ENCODE measurements around the gene ZC3H12D. TPM values are rescaled to one million over a fixed set of nuclear protein-coding genes. Genes with fewer than 3 reads are reported as not detected.

Gene ZC3H12D
- polyA plus RNA-seq, 1 of the 3 experiments (the other 2 are of a cell fraction): 0.03 TPM

DNA sequence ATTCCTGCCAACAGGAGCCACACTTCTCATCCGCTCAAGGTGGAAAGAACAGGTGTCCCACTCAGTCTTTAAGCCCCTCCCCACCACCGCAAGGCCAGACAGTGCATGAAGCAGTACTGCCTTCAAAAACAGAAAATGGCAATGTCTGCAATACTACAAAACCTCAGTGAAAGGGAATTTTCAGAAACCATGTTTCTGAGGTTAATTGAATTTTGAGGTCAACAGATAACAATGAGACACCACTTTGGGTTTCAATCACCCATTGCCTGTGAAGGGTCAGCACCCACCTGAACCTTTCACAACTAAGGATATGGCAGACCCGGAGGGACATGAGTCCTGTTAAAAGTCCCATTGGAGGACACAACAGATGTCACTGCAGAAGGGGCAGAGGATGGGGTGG is 13.0 kb downstream of the ZC3H12D start:
- TF ChIP-seq MXI1 (IDR thresholded peaks at IDR 0.05; ENCODE audit: low read depth, low read length): no peak
- no peak for TF ChIP-seq RXRA (IDR thresholded peaks at IDR 0.05; ENCODE audit: borderline replicate concordance, low read depth)
- no peak for TF ChIP-seq NFIC (IDR thresholded peaks at IDR 0.05; ENCODE audit: borderline replicate concordance)
- no peak for TF ChIP-seq EP300 (IDR thresholded peaks at IDR 0.05; ENCODE audit: borderline replicate concordance in 1 of 2, low read depth in 1 of 2, low read length in 1 of 2)
- no peak for TF ChIP-seq RAD21 (IDR thresholded peaks at IDR 0.05; ENCODE audit: low read length)
- no peak for TF ChIP-seq NRF1 (IDR thresholded peaks at IDR 0.05; ENCODE audit: low read depth, low read length)
- TF ChIP-seq, protein P1, sequence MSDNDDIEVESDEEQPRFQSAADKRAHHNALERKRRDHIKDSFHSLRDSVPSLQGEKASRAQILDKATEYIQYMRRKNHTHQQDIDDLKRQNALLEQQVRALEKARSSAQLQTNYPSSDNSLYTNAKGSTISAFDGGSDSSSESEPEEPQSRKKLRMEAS (IDR thresholded peaks at IDR 0.05; ENCODE audit: low read depth): no peak
- no peak for TF ChIP-seq CHD2 (IDR thresholded peaks at IDR 0.05; ENCODE audit: low read length, partially characterized antibody)
- TF ChIP-seq, protein P2, sequence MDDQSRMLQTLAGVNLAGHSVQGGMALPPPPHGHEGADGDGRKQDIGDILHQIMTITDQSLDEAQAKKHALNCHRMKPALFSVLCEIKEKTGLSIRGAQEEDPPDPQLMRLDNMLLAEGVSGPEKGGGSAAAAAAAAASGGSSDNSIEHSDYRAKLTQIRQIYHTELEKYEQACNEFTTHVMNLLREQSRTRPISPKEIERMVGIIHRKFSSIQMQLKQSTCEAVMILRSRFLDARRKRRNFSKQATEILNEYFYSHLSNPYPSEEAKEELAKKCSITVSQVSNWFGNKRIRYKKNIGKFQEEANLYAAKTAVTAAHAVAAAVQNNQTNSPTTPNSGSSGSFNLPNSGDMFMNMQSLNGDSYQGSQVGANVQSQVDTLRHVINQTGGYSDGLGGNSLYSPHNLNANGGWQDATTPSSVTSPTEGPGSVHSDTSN (IDR thresholded peaks at IDR 0.05): no peak
- TF ChIP-seq, protein P3, sequence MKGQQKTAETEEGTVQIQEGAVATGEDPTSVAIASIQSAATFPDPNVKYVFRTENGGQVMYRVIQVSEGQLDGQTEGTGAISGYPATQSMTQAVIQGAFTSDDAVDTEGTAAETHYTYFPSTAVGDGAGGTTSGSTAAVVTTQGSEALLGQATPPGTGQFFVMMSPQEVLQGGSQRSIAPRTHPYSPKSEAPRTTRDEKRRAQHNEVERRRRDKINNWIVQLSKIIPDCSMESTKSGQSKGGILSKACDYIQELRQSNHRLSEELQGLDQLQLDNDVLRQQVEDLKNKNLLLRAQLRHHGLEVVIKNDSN (IDR thresholded peaks at IDR 0.05; ENCODE audit: borderline replicate concordance, low read depth): no peak
- TF ChIP-seq, protein P4, sequence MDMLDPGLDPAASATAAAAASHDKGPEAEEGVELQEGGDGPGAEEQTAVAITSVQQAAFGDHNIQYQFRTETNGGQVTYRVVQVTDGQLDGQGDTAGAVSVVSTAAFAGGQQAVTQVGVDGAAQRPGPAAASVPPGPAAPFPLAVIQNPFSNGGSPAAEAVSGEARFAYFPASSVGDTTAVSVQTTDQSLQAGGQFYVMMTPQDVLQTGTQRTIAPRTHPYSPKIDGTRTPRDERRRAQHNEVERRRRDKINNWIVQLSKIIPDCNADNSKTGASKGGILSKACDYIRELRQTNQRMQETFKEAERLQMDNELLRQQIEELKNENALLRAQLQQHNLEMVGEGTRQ (IDR thresholded peaks at IDR 0.05; ENCODE audit: borderline replicate concordance, low read depth, low read length): no peak
- no peak for TF ChIP-seq ELF1 (IDR thresholded peaks at IDR 0.05)
- no peak for TF ChIP-seq TEAD4 (IDR thresholded peaks at IDR 0.05; ENCODE audit: borderline replicate concordance, insufficient read depth)
- no peak for TF ChIP-seq FOXJ3 (CRISPR knock-in tag; IDR thresholded peaks at IDR 0.05)
- no peak for TF ChIP-seq FOXM1 (IDR thresholded peaks at IDR 0.05; ENCODE audit: low read depth)
- TF ChIP-seq SMC3 (IDR thresholded peaks at IDR 0.05; ENCODE audit: low read depth, low read length): no peak
- TF ChIP-seq, protein P5, sequence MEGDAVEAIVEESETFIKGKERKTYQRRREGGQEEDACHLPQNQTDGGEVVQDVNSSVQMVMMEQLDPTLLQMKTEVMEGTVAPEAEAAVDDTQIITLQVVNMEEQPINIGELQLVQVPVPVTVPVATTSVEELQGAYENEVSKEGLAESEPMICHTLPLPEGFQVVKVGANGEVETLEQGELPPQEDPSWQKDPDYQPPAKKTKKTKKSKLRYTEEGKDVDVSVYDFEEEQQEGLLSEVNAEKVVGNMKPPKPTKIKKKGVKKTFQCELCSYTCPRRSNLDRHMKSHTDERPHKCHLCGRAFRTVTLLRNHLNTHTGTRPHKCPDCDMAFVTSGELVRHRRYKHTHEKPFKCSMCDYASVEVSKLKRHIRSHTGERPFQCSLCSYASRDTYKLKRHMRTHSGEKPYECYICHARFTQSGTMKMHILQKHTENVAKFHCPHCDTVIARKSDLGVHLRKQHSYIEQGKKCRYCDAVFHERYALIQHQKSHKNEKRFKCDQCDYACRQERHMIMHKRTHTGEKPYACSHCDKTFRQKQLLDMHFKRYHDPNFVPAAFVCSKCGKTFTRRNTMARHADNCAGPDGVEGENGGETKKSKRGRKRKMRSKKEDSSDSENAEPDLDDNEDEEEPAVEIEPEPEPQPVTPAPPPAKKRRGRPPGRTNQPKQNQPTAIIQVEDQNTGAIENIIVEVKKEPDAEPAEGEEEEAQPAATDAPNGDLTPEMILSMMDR (IDR thresholded peaks at IDR 0.05): no peak
- Histone ChIP-seq H3K4me2 (no peak overlapping the region), H3K4me3 (ENCODE audit: low read depth in 2 of 2, low read length in 1 of 2) (no peak overlapping the region), H3F3A (replicated peaks; ENCODE audit: insufficient read depth) (no peaks in the 10 kb centered on the region), H3K4me1 (ENCODE audit: control insufficient read depth in 1 of 2, insufficient read depth in 2 of 2, low read depth in 1 of 2, low read length in 1 of 2) (no peaks in the 10 kb centered on the region), H3K36me3 (replicated peaks in 1 of 2; ENCODE audit: control insufficient read depth in 1 of 2, insufficient read depth in 2 of 2, low read length in 1 of 2) (no peaks in the 10 kb centered on the region), H3K9me2 (no peaks in the 10 kb centered on the region), H3K27me3 (ENCODE audit: insufficient read depth) (no peaks in the 10 kb centered on the region), H3K9ac (no peak overlapping the region), H4K20me1 (ENCODE audit: insufficient read depth) (no peaks in the 10 kb centered on the region), H3K79me2 (ENCODE audit: insufficient read depth) (no peaks in the 10 kb centered on the region), H3K9me3 (no peaks in the 10 kb centered on the region), H3K27ac (ENCODE audit: low read depth in 2 of 2, low read length in 1 of 2) (no peak overlapping the region), H2AFZ (ENCODE audit: low read depth) (no peak overlapping the region)
- CTCF ChIA-PET: no interaction called here
- POLR2A ChIA-PET: no interaction called here
- DNase-seq: no peak
- 65% methylated on average over 3 of the region's 3 CpGs for WGBS (ENCODE audit: low lambda C conversion rate)
